ENCODE measurements around the gene PCMT1. TPM values are rescaled to one million over a fixed set of nuclear protein-coding genes. Genes with fewer than 3 reads are reported as not detected.

PCMT1 gene
- total RNA-seq, 1 experiment from 2014 or later, result 90.7 TPM

- TF ChIP-seq CTCF (IDR thresholded peaks at IDR 0.05), result no peak
- TF ChIP-seq GABPB1 (CRISPR knock-in tag; IDR thresholded peaks at IDR 0.05), result peak; percentile 84
- TF ChIP-seq SMAD3 (CRISPR knock-in tag; IDR thresholded peaks at IDR 0.05; ENCODE audit: borderline replicate concordance), result peak; percentile 31; the same call in 1 of the 2 replicates
- no peak for TF ChIP-seq ATF2 (CRISPR knock-in tag; IDR thresholded peaks at IDR 0.05; ENCODE audit: borderline replicate concordance, low read depth)
- TF ChIP-seq ZNF396 (CRISPR knock-in tag; IDR thresholded peaks at IDR 0.05; ENCODE audit: borderline replicate concordance), result no peak
- TF ChIP-seq ZBTB21 (CRISPR knock-in tag; IDR thresholded peaks at IDR 0.05; ENCODE audit: borderline replicate concordance), result no peak
- TF ChIP-seq NR1H2 (CRISPR knock-in tag; IDR thresholded peaks at IDR 0.05), result no peak
- TF ChIP-seq E2F4 (CRISPR knock-in tag; IDR thresholded peaks at IDR 0.05; ENCODE audit: borderline replicate concordance, low read depth), result no peak
- no peak for TF ChIP-seq PRDM15 (CRISPR knock-in tag; IDR thresholded peaks at IDR 0.05)
- TF ChIP-seq ARID4B (CRISPR knock-in tag; IDR thresholded peaks at IDR 0.05; ENCODE audit: borderline replicate concordance), result no peak; the same call in 1 of the 2 replicates
- TF ChIP-seq KAT7 (CRISPR knock-in tag; IDR thresholded peaks at IDR 0.05; ENCODE audit: borderline replicate concordance), result no peak
- TF ChIP-seq MXD4 (CRISPR knock-in tag; IDR thresholded peaks at IDR 0.05; ENCODE audit: borderline replicate concordance), result no peak
- no peak for TF ChIP-seq IRF1 (CRISPR knock-in tag; IDR thresholded peaks at IDR 0.05)
- TF ChIP-seq ZNF281 (CRISPR knock-in tag; IDR thresholded peaks at IDR 0.05), result 0 out of 2 replicates have a peak, but pooled peaks have one; percentile 18
- no peak for TF ChIP-seq ATF3 (CRISPR knock-in tag; conservative IDR thresholded peaks at IDR 0.05)
- TF ChIP-seq ESRRA (CRISPR knock-in tag; IDR thresholded peaks at IDR 0.05; ENCODE audit: borderline replicate concordance), result no peak
- no peak for TF ChIP-seq ZNF263 (CRISPR knock-in tag; IDR thresholded peaks at IDR 0.05; ENCODE audit: low read depth)
- TF ChIP-seq JUN (CRISPR knock-in tag; IDR thresholded peaks at IDR 0.05), result no peak
- no peak for TF ChIP-seq EMX1 (CRISPR knock-in tag; IDR thresholded peaks at IDR 0.05)
- no peak for TF ChIP-seq TP53 (CRISPR knock-in tag; IDR thresholded peaks at IDR 0.05)
- no peak for TF ChIP-seq RORB (CRISPR knock-in tag; IDR thresholded peaks at IDR 0.05)
Measured at GRCh38 chr6:149746147-149746946, 3.2 kb upstream of the PCMT1 start, which contains the start of gene NUP43 (continued).

Measured in WTC11 (cell line).